Measurements from ENCODE around the gene PASD1.

The PASD1 gene

GRCh38 chrX:151702026-151702714, 138.7 kb downstream of the PASD1 start:
- H3K27ac Mint-ChIP-seq, result no peak overlapping the region
- no peak for ATAC-seq
- no peaks in the 10 kb centered on the region for H3K36me3 Mint-ChIP-seq (ENCODE audit: low read depth)
- peaks cover 2% of the 10 kb centered on the region for H3K27me3 Mint-ChIP-seq
- no peak for DNase-seq
- H3K4me3 Mint-ChIP-seq, result no peak overlapping the region
- H3K9me3 Mint-ChIP-seq, result no peaks in the 10 kb centered on the region
- no peaks in the 10 kb centered on the region for H3K4me1 Mint-ChIP-seq

GRCh38 chrX:151702741-151703340, 139.4 kb downstream of the PASD1 start:
- no peaks in the 10 kb centered on the region for H3K4me1 Mint-ChIP-seq
- DNase-seq, result no peak
- H3K36me3 Mint-ChIP-seq (ENCODE audit: low read depth), result no peaks in the 10 kb centered on the region
- no peak overlapping the region for H3K27ac Mint-ChIP-seq
- no peak for ATAC-seq
- H3K4me3 Mint-ChIP-seq, result no peak overlapping the region
- peaks cover 2% of the 10 kb centered on the region for H3K27me3 Mint-ChIP-seq
- no peaks in the 10 kb centered on the region for H3K9me3 Mint-ChIP-seq

- Mint-ChIP-seq H3K27ac (no peak overlapping the region), H3K4me1 (no peaks in the 10 kb centered on the region), H3K9me3 (no peaks in the 10 kb centered on the region), H3K36me3 (ENCODE audit: low read depth) (no peaks in the 10 kb centered on the region), H3K27me3 (peaks cover 2% of the 10 kb centered on the region), H3K4me3 (no peak overlapping the region)
- no peak for DNase-seq
- ATAC-seq, result no peak
Measured at GRCh38 chrX:151703487-151703886, 140.0 kb downstream of the PASD1 start.

- Mint-ChIP-seq H3K36me3 (ENCODE audit: low read depth) (no peaks in the 10 kb centered on the region), H3K4me3 (no peak overlapping the region), H3K27ac (no peak overlapping the region), H3K4me1 (no peaks in the 10 kb centered on the region), H3K27me3 (peaks cover 2% of the 10 kb centered on the region), H3K9me3 (no peaks in the 10 kb centered on the region)
- no peak for DNase-seq
- ATAC-seq, result no peak
Measured at GRCh38 chrX:151704041-151704663, 140.7 kb downstream of the PASD1 start.

GRCh38 chrX:151708821-151709220, 145.3 kb downstream of the PASD1 start:
- Mint-ChIP-seq H3K27me3 (peaks cover 2% of the 10 kb centered on the region), H3K4me1 (no peaks in the 10 kb centered on the region), H3K36me3 (ENCODE audit: low read depth) (no peaks in the 10 kb centered on the region), H3K9me3 (no peaks in the 10 kb centered on the region), H3K27ac (no peak overlapping the region), H3K4me3 (no peak overlapping the region)
- ATAC-seq, result no peak
- no peak for DNase-seq

GRCh38 chrX:151710457-151710856, 147.0 kb downstream of the PASD1 start:
- ATAC-seq, result no peak
- Mint-ChIP-seq H3K9me3 (no peaks in the 10 kb centered on the region), H3K27me3 (peaks cover 2% of the 10 kb centered on the region), H3K4me3 (no peak overlapping the region), H3K27ac (no peak overlapping the region), H3K36me3 (ENCODE audit: low read depth) (no peaks in the 10 kb centered on the region), H3K4me1 (no peaks in the 10 kb centered on the region)
- no peak for DNase-seq

GRCh38 chrX:151711154-151711553, 147.7 kb downstream of the PASD1 start:
- DNase-seq, result no peak
- no peaks in the 10 kb centered on the region for H3K36me3 Mint-ChIP-seq (ENCODE audit: low read depth)
- H3K27me3 Mint-ChIP-seq, result peaks cover 2% of the 10 kb centered on the region
- H3K4me1 Mint-ChIP-seq, result no peaks in the 10 kb centered on the region
- no peak for ATAC-seq
- H3K9me3 Mint-ChIP-seq, result no peaks in the 10 kb centered on the region
- H3K4me3 Mint-ChIP-seq, result no peak overlapping the region
- no peak overlapping the region for H3K27ac Mint-ChIP-seq

- ATAC-seq (no peak), DNase-seq (no peak)
- Mint-ChIP-seq H3K27me3 (peaks cover 2% of the 10 kb centered on the region), H3K4me3 (no peak overlapping the region), H3K9me3 (no peaks in the 10 kb centered on the region), H3K36me3 (ENCODE audit: low read depth) (no peaks in the 10 kb centered on the region), H3K4me1 (no peaks in the 10 kb centered on the region), H3K27ac (no peak overlapping the region)
Measured at GRCh38 chrX:151711787-151712186, 148.3 kb downstream of the PASD1 start.

- no peaks in the 10 kb centered on the region for H3K36me3 Mint-ChIP-seq (ENCODE audit: low read depth)
- H3K27ac Mint-ChIP-seq, result no peak overlapping the region
- no peaks in the 10 kb centered on the region for H3K4me1 Mint-ChIP-seq
- ATAC-seq (no peak), DNase-seq (no peak)
- H3K27me3 Mint-ChIP-seq, result peaks cover 2% of the 10 kb centered on the region
- H3K4me3 Mint-ChIP-seq, result no peak overlapping the region
- H3K9me3 Mint-ChIP-seq, result no peaks in the 10 kb centered on the region
Measured at GRCh38 chrX:151712253-151712652, 148.8 kb downstream of the PASD1 start.

GRCh38 chrX:151713849-151714248, 150.4 kb downstream of the PASD1 start:
- Mint-ChIP-seq H3K4me3 (no peak overlapping the region), H3K36me3 (ENCODE audit: low read depth) (no peaks in the 10 kb centered on the region), H3K27me3 (no peaks in the 10 kb centered on the region), H3K9me3 (no peaks in the 10 kb centered on the region), H3K27ac (no peak overlapping the region), H3K4me1 (no peaks in the 10 kb centered on the region)
- DNase-seq (peak; percentile 7), ATAC-seq (no peak)

- no peak overlapping the region for H3K4me3 Mint-ChIP-seq
Measured at GRCh38 chrX:151714362-151714761, 150.9 kb downstream of the PASD1 start.

GRCh38 chrX:151715752-151716151, 152.3 kb downstream of the PASD1 start, which contains the start of gene FATE1:
Gene FATE1, plus strand, starts transcription at chrX:151716035. Its CDS starts 85 bp downstream, at chrX:151716120.
- no peaks in the 10 kb centered on the region for H3K4me1 Mint-ChIP-seq
- no peaks in the 10 kb centered on the region for H3K9me3 Mint-ChIP-seq
- no peak within 1 kb of the TSS for H3K4me3 Mint-ChIP-seq
- no peak within 1 kb of the TSS for H3K27ac Mint-ChIP-seq
- DNase-seq (no peak), ATAC-seq (no peak)
- H3K36me3 Mint-ChIP-seq (ENCODE audit: low read depth), result no peaks in the 10 kb centered on the region
- H3K27me3 Mint-ChIP-seq, result no peaks in the 10 kb centered on the region

More at GRCh38 chrX:151714362-151714761, 150.9 kb downstream of the PASD1 start:
- no peaks in the 10 kb centered on the region for H3K9me3 Mint-ChIP-seq
- no peak overlapping the region for H3K27ac Mint-ChIP-seq
- no peaks in the 10 kb centered on the region for H3K36me3 Mint-ChIP-seq (ENCODE audit: low read depth)
- H3K4me1 Mint-ChIP-seq, result no peaks in the 10 kb centered on the region
- no peaks in the 10 kb centered on the region for H3K27me3 Mint-ChIP-seq
- no peak for ATAC-seq
- no peak for DNase-seq

- peak; percentile 2 for DNase-seq
- ATAC-seq, result no peak
- H3K27me3 Mint-ChIP-seq, result no peaks in the 10 kb centered on the region
- no peak overlapping the region for H3K4me3 Mint-ChIP-seq
- no peaks in the 10 kb centered on the region for H3K4me1 Mint-ChIP-seq
- H3K9me3 Mint-ChIP-seq, result no peaks in the 10 kb centered on the region
- no peak overlapping the region for H3K27ac Mint-ChIP-seq
- no peaks in the 10 kb centered on the region for H3K36me3 Mint-ChIP-seq (ENCODE audit: low read depth)
Measured at GRCh38 chrX:151722241-151722846, 158.9 kb downstream of the PASD1 start.

- H3K9me3 Mint-ChIP-seq, result no peaks in the 10 kb centered on the region
- H3K36me3 Mint-ChIP-seq (ENCODE audit: low read depth), result no peaks in the 10 kb centered on the region
- ATAC-seq (no peak), DNase-seq (no peak)
- no peak overlapping the region for H3K4me3 Mint-ChIP-seq
- H3K27me3 Mint-ChIP-seq, result no peaks in the 10 kb centered on the region
- H3K4me1 Mint-ChIP-seq, result no peaks in the 10 kb centered on the region
- no peak overlapping the region for H3K27ac Mint-ChIP-seq
Measured at GRCh38 chrX:151723156-151723760, 159.8 kb downstream of the PASD1 start.
